ENCODE results near the gene HOXA3. TPM values are rescaled to one million over a fixed set of nuclear protein-coding genes. Genes with fewer than 3 reads are reported as not detected.

Gene HOXA3
- total RNA-seq, 2 donors from 2014 or later, result 13.3 to 14.1 TPM

DNA sequence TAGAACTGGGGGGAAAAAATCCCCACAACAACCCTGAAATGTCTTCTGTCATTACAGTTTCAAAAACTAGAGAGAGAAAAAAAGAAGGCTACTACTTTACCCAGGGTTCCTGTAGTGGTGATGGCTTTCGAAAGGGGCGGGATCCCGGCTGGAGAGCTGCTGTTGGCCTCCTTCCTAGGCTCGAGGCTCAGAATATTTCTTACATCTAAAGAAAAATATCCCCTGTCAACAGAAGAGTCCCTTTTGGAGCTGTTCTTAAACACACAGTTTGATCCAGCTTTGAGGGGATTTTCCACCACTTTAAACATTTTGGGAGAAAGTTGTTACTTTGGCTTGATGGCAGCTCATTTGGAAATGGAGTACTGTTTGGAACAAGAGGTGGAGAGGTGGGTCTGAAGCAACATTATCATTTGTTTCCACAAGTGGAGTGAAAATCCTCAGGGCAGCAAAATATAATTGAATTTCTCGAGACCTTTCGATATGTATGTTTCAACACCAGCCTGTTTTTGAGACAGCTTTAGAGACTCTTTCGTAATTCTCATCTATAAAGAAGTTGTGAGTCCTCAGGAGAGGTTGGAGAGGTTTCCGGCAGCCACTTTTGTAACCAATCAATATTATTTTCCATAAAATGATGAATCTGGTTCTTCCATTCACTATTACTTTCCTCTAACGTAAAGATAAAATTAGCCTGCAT lies 42.5 kb upstream of the HOXA3 start:
- intact Hi-C loops (cut with DNase I), result loop anchor here (10.0 kb wide), 2 partner anchors 550 to 900 kb away; partner anchors contain the start of gene TAX1BP1
- TF ChIP-seq, protein P1, sequence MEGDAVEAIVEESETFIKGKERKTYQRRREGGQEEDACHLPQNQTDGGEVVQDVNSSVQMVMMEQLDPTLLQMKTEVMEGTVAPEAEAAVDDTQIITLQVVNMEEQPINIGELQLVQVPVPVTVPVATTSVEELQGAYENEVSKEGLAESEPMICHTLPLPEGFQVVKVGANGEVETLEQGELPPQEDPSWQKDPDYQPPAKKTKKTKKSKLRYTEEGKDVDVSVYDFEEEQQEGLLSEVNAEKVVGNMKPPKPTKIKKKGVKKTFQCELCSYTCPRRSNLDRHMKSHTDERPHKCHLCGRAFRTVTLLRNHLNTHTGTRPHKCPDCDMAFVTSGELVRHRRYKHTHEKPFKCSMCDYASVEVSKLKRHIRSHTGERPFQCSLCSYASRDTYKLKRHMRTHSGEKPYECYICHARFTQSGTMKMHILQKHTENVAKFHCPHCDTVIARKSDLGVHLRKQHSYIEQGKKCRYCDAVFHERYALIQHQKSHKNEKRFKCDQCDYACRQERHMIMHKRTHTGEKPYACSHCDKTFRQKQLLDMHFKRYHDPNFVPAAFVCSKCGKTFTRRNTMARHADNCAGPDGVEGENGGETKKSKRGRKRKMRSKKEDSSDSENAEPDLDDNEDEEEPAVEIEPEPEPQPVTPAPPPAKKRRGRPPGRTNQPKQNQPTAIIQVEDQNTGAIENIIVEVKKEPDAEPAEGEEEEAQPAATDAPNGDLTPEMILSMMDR (IDR thresholded peaks at IDR 0.05), result no peak
- H3K27me3 ChIP-seq, result no peaks in the 10 kb centered on the region
- H3K27ac ChIP-seq, result no peak overlapping the region
- H3K4me3 ChIP-seq, result peak overlapping the region; percentile 39
- no peaks in the 10 kb centered on the region for H3K9me3 ChIP-seq
- H3K9ac ChIP-seq (ENCODE audit: low read depth in 2 of 2, low read length in 2 of 2), result peak overlapping the region in 1 of 2 donors; percentile 53
- peak; percentile 53 for DNase-seq
- H3K4me1 ChIP-seq, result peaks cover 6% of the 10 kb centered on the region
- H3K36me3 ChIP-seq, result no peaks in the 10 kb centered on the region

GRCh38 chr7:27194002-27194352 lies 41.6 kb upstream of the HOXA3 start:
- Histone ChIP-seq H3K9ac (ENCODE audit: low read depth in 2 of 2, low read length in 2 of 2) (peak overlapping the region in 1 of 2 donors; percentile 89), H3K4me1 (peaks cover 6% of the 10 kb centered on the region), H3K27ac (peak overlapping the region; percentile 94), H3K9me3 (no peaks in the 10 kb centered on the region), H3K27me3 (no peaks in the 10 kb centered on the region), H3K36me3 (no peaks in the 10 kb centered on the region), H3K4me3 (peak overlapping the region; percentile 39)
- no peak for DNase-seq
- intact Hi-C loops (cut with DNase I), result loop anchor here (10.0 kb wide), 2 partner anchors 551 to 901 kb away; partner anchors contain the start of gene TAX1BP1
- TF ChIP-seq, protein P1 (IDR thresholded peaks at IDR 0.05), result no peak

- Histone ChIP-seq H3K27ac (peak overlapping the region; percentile 94), H3K27me3 (no peaks in the 10 kb centered on the region), H3K9ac (ENCODE audit: low read depth in 2 of 2, low read length in 2 of 2) (peak overlapping the region; percentile 74 to 89), H3K4me1 (peaks cover 6% of the 10 kb centered on the region), H3K4me3 (peak overlapping the region; percentile 39), H3K9me3 (no peaks in the 10 kb centered on the region), H3K36me3 (no peaks in the 10 kb centered on the region)
- DNase-seq, result peak; percentile 48
- TF ChIP-seq, protein P1 (IDR thresholded peaks at IDR 0.05), result no peak
- intact Hi-C loops (cut with DNase I), result loop anchor here (10.0 kb wide), 2 partner anchors 551 to 901 kb away; partner anchors contain the start of gene TAX1BP1
Observed at GRCh38 chr7:27193335-27194001, 41.1 kb upstream of the HOXA3 start.

DNA sequence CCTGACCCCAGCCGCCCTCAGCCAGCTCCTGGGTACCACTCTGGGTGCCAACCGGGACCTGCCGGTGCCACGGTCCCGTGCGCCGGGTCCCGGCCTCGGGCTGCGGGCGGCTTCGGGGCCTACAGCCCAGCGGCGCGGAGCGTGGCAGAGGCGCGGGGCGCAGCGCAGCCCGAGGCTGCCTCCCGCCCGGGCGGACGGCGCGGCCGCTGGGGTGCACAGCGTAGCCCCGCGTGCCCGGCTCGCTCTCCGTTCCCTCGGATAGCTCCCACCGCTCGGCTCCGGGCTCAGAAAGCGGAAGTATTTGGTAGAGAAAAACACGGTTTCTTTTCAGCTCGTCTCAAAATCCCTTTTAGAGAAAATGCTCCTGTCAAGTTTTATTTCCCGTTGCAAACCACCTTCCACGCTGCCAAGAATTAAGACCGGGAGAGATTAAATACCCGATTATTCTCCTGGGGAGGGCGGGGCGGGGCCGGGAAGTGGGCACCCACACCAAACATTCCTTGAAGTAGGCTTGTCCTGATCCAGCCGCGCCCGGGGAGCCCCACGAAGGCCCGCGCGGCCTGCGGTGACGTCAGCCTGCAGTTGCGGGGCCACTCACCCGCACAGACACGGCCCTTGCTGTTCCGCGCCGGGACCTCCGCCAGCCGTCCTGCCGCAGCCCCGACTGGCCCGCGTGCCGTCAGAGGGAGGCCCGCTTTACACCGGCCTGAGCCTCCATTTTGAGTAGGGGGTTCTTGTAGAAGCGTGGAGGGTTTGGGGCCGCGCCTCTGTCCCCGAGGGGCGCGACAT lies 40.4 kb upstream of the HOXA3 start:
- DNase-seq, result peak; percentile 55
- Histone ChIP-seq H3K4me3 (peak overlapping the region; percentile 39), H3K36me3 (no peaks in the 10 kb centered on the region), H3K9me3 (no peaks in the 10 kb centered on the region), H3K27ac (peak overlapping the region; percentile 94), H3K27me3 (no peaks in the 10 kb centered on the region), H3K4me1 (peaks cover 6% of the 10 kb centered on the region), H3K9ac (ENCODE audit: low read depth in 2 of 2, low read length in 2 of 2) (peak overlapping the region; percentile 74 to 89)
- intact Hi-C loops (cut with DNase I), result loop anchor here (10.0 kb wide), 2 partner anchors 552 to 902 kb away; partner anchors contain the start of gene TAX1BP1
- TF ChIP-seq, protein P1 (IDR thresholded peaks at IDR 0.05), result no peak

Measured in colonic mucosa (tissue), 4 donors.